Spleen (tissue), 7 donors: Measurements from ENCODE around the gene UNC13B.

Experiments used
- POLR2A ChIP-seq, 3 donors: fragments of 450-650 bp; IDR thresholded peaks; one replicate each; pipeline ENCODE4 v1.5.1; 2017; ENCODE audit warnings: antibody characterized with exemption in 3 of 3, mild to moderate bottlenecking in 1 of 3
- TF ChIP-seq, protein P1 (sequence below), 11 experiments: fragments of 200-600 bp in 7 of 11; fragments of 450-650 bp in 4 of 11; sonication (generic) in 4 of 11; IDR thresholded peaks in 8 of 11; conservative IDR thresholded peaks in 3 of 11; 1 replicate in 7 of 11; 2 replicates in 4 of 11; pipeline versions ENCODE4 v1.4.0 to v1.8.0; 2016 to 2021; ENCODE audit warnings: antibody characterized with exemption in 11 of 11, inconsistent platforms in 4 of 11, mild to moderate bottlenecking in 1 of 11
- donor health status: DM: no; HTN: no; CAD: no; lungs with moderate emphysema.
- donor health status: DM: no; HTN: no; CAD: no.
- donor health status: DM: no; HTN: no; CAD: no.

DNA sequence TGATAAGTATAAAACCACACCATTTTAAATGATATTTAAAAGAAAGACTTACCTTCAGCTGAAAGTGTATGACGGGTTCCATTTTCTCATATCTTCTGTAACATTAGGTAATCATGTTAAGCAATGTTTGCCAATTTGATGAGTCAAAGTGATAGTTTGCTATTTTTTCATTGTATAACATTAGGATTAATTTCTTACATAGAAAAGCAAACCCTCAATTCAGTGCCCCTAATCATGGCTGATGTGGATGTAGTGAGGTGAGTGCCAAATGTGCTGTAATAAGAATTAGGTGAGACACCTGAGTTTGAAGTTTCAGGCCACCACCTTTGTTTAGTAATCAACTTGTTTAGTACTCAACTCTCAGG lies 68.0 kb downstream of the UNC13B start:
- TF ChIP-seq, protein P1, sequence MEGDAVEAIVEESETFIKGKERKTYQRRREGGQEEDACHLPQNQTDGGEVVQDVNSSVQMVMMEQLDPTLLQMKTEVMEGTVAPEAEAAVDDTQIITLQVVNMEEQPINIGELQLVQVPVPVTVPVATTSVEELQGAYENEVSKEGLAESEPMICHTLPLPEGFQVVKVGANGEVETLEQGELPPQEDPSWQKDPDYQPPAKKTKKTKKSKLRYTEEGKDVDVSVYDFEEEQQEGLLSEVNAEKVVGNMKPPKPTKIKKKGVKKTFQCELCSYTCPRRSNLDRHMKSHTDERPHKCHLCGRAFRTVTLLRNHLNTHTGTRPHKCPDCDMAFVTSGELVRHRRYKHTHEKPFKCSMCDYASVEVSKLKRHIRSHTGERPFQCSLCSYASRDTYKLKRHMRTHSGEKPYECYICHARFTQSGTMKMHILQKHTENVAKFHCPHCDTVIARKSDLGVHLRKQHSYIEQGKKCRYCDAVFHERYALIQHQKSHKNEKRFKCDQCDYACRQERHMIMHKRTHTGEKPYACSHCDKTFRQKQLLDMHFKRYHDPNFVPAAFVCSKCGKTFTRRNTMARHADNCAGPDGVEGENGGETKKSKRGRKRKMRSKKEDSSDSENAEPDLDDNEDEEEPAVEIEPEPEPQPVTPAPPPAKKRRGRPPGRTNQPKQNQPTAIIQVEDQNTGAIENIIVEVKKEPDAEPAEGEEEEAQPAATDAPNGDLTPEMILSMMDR (IDR thresholded peaks at IDR 0.05 in 8 of 11, conservative IDR thresholded peaks at IDR 0.05 in 3 of 11), result no peak
- TF ChIP-seq POLR2A (IDR thresholded peaks at IDR 0.05), result no peak
